ENCODE results near the gene ZKSCAN7. TPM values are rescaled to one million over a fixed set of nuclear protein-coding genes. Genes with fewer than 3 reads are reported as not detected.

The ZKSCAN7 gene
- under 1 TPM; 0.20 to 0.49 TPM for total RNA-seq
- polyA plus RNA-seq (2013, experiment 1 of 2) = 2.6 TPM
- polyA plus RNA-seq (2013, experiment 2 of 2) = 2.3 TPM
- 0.79 to 11.9 (median 3.6) reads per million in 172 experiments for total RNA-seq

GRCh38 chr3:44554626-44555592 is at the start of gene ZKSCAN7:
ZKSCAN7 (plus strand) TSS chr3:44555193; CDS start chr3:44557048, 1,855 bp downstream.
- peaks cover 4% of the 10 kb centered on the region for H3K9me3 Mint-ChIP-seq
- peak in 13 of 14 experiments; percentile 7 to 59 (median 33) for DNase-seq
- no peaks in the 10 kb centered on the region for H3K27me3 ChIP-seq (ENCODE audit: control insufficient read depth in 1 of 2, insufficient read depth in 2 of 2, low read length in 2 of 2)
- peaks cover 8% of the 10 kb centered on the region for H3K27me3 Mint-ChIP-seq
- POLR2A ChIA-PET = interaction anchor here (1.0 to 2.9 kb wide), 6 partner anchors 44 to 421 kb away, joined by 3 to 19 read pairs (median 4); partner anchors contain the start of genes EXOSC7, KIAA1143, ZDHHC3 and ZNF197
- H3K4me1 Mint-ChIP-seq (ENCODE audit: low read depth) = peaks cover 27% of the 10 kb centered on the region
- H3K27ac ChIP-seq (ENCODE audit: low read depth in 1 of 2, low read length in 2 of 2) = no peak within 1 kb of the TSS
- H3K4me3 ChIP-seq (ENCODE audit: low read length) = peak within 1 kb of the TSS; percentile 65
- TF ChIP-seq CTCF (IDR thresholded peaks at IDR 0.05) = no peak
- peak within 1 kb of the TSS; percentile 63 for H3K27ac Mint-ChIP-seq
- H3K4me3 Mint-ChIP-seq = peak within 1 kb of the TSS; percentile 91
- H3K4me1 ChIP-seq (ENCODE audit: insufficient read depth, low read length) = peaks cover 16% of the 10 kb centered on the region
- H3K36me3 Mint-ChIP-seq (ENCODE audit: low read depth) = peaks cover 40% of the 10 kb centered on the region
- CTCF ChIA-PET = no interaction called here
- peaks cover 3% of the 10 kb centered on the region for H3K36me3 ChIP-seq (ENCODE audit: insufficient read depth, low read length)
- intact Hi-C loops (cut with DNase I, micrococcal nuclease) = loop anchor here in 1 of 2 experiments (5.0 to 10.0 kb wide), 4 partner anchors 67 to 417 kb away; partner anchors contain the start of genes KIAA1143, KIF15 and ZNF502
- no peaks in the 10 kb centered on the region for H3K9me3 ChIP-seq (ENCODE audit: control insufficient read depth in 1 of 2, insufficient read depth in 1 of 2, low read length in 2 of 2)
- peak; percentile 54 for ATAC-seq (ENCODE audit: poor library complexity)

- no peak for DNase-seq
- Histone ChIP-seq H3K9me3 (ENCODE audit: control insufficient read depth in 1 of 2, insufficient read depth in 1 of 2, low read length in 2 of 2) (peaks cover 8 to 10% of the 10 kb centered on the region in 2 experiments), H3K36me3 (ENCODE audit: insufficient read depth, low read length) (peaks cover 18% of the 10 kb centered on the region), H3K4me1 (ENCODE audit: insufficient read depth, low read length) (peaks cover 20% of the 10 kb centered on the region), H3K4me3 (ENCODE audit: low read length) (no peak overlapping the region), H3K27me3 (ENCODE audit: control insufficient read depth in 1 of 2, insufficient read depth in 2 of 2, low read length in 2 of 2) (no peaks in the 10 kb centered on the region), H3K27ac (ENCODE audit: low read depth in 1 of 2, low read length in 2 of 2) (no peak overlapping the region)
- H3K4me1 Mint-ChIP-seq (ENCODE audit: low read depth) = peaks cover 45% of the 10 kb centered on the region
- CTCF ChIA-PET = no interaction called here
- peak overlapping the region; percentile 17 for H3K4me3 Mint-ChIP-seq
- no peak overlapping the region for H3K27ac Mint-ChIP-seq
- intact Hi-C loops (cut with DNase I, micrococcal nuclease) = loop anchor here in 1 of 2 experiments (5.0 kb wide), 1 partner anchor 814 kb away; the partner anchor contains the start of gene ABHD5
- peaks cover 63% of the 10 kb centered on the region for H3K36me3 Mint-ChIP-seq (ENCODE audit: low read depth)
- H3K9me3 Mint-ChIP-seq = peaks cover 10% of the 10 kb centered on the region
- TF ChIP-seq CTCF (IDR thresholded peaks at IDR 0.05) = no peak
- POLR2A ChIA-PET = no interaction called here
- ATAC-seq (ENCODE audit: poor library complexity) = no peak
- no peaks in the 10 kb centered on the region for H3K27me3 Mint-ChIP-seq
Measured at GRCh38 chr3:44506556-44506955, 48.4 kb upstream of the ZKSCAN7 start.

GRCh38 chr3:44506961-44507360 is 48.0 kb upstream of the ZKSCAN7 start:
- Histone ChIP-seq H3K36me3 (ENCODE audit: insufficient read depth, low read length) (peaks cover 14% of the 10 kb centered on the region), H3K27ac (ENCODE audit: low read depth in 1 of 2, low read length in 2 of 2) (no peak overlapping the region), H3K9me3 (ENCODE audit: control insufficient read depth in 1 of 2, insufficient read depth in 1 of 2, low read length in 2 of 2) (peaks cover 4 to 6% of the 10 kb centered on the region in 2 experiments), H3K27me3 (ENCODE audit: control insufficient read depth in 1 of 2, insufficient read depth in 2 of 2, low read length in 2 of 2) (no peaks in the 10 kb centered on the region), H3K4me3 (ENCODE audit: low read length) (no peak overlapping the region), H3K4me1 (ENCODE audit: insufficient read depth, low read length) (peaks cover 24% of the 10 kb centered on the region)
- Mint-ChIP-seq H3K27me3 (no peaks in the 10 kb centered on the region), H3K4me3 (peak overlapping the region; percentile 17), H3K9me3 (peaks cover 7% of the 10 kb centered on the region), H3K27ac (no peak overlapping the region), H3K36me3 (ENCODE audit: low read depth) (peaks cover 59% of the 10 kb centered on the region), H3K4me1 (ENCODE audit: low read depth) (peaks cover 49% of the 10 kb centered on the region)
- no peak for TF ChIP-seq CTCF (IDR thresholded peaks at IDR 0.05)
- intact Hi-C loops (cut with DNase I, micrococcal nuclease) = loop anchor here in 1 of 2 experiments (5.0 kb wide), 1 partner anchor 815 kb away; the partner anchor contains the start of gene ABHD5
- ATAC-seq (ENCODE audit: poor library complexity) (no peak), DNase-seq (no peak)
- ChIA-PET POLR2A (interaction anchor here (2.0 kb wide), 1 partner anchor 169 kb away, joined by 7 read pairs; the partner anchor contains the start of gene TCAIM), CTCF (no interaction called here)
